ENCODE data around the gene DIAPH3. TPM values are rescaled to one million over a fixed set of nuclear protein-coding genes. Genes with fewer than 3 reads are reported as not detected.

DIAPH3 gene
- total RNA-seq, 2 experiments from 2014 or later, result 0.08 to 0.11 TPM

GRCh38 chr13:59829690-59830089 is 334.0 kb downstream of the DIAPH3 start:
- POLR2A ChIA-PET, result no interaction called here
- intact Hi-C loops (cut with DNase I, micrococcal nuclease), result no loop called here
- DNase-seq, result no peak
- no peak overlapping the region for H3K4me3 Mint-ChIP-seq
- no peak for TF ChIP-seq CTCF (IDR thresholded peaks at IDR 0.05)
- no peak for ATAC-seq (ENCODE audit: poor library complexity)
- Histone ChIP-seq H3K9me3 (ENCODE audit: control insufficient read depth in 1 of 2, insufficient read depth in 1 of 2, low read length in 2 of 2) (no peaks in the 10 kb centered on the region), H3K36me3 (ENCODE audit: insufficient read depth, low read length) (no peaks in the 10 kb centered on the region), H3K27me3 (ENCODE audit: control insufficient read depth in 1 of 2, insufficient read depth in 2 of 2, low read length in 2 of 2) (no peaks in the 10 kb centered on the region), H3K27ac (ENCODE audit: low read depth in 1 of 2, low read length in 2 of 2) (no peak overlapping the region), H3K4me1 (ENCODE audit: insufficient read depth, low read length) (no peaks in the 10 kb centered on the region), H3K4me3 (ENCODE audit: low read length) (no peak overlapping the region)
- CTCF ChIA-PET, result interaction anchor here (1.5 kb wide), 1 partner anchor 8 kb away, joined by 9 read pairs; no protein-coding TSS in a partner anchor
- H3K36me3 Mint-ChIP-seq (ENCODE audit: low read depth), result no peaks in the 10 kb centered on the region
- no peaks in the 10 kb centered on the region for H3K9me3 Mint-ChIP-seq
- H3K4me1 Mint-ChIP-seq (ENCODE audit: low read depth), result no peaks in the 10 kb centered on the region
- H3K27ac Mint-ChIP-seq, result no peak overlapping the region
- H3K27me3 Mint-ChIP-seq, result no peaks in the 10 kb centered on the region

- no peaks in the 10 kb centered on the region for H3K27me3 Mint-ChIP-seq
- TF ChIP-seq CTCF (IDR thresholded peaks at IDR 0.05), result no peak
- no peak for DNase-seq
- H3K27ac Mint-ChIP-seq, result no peak overlapping the region
- ChIA-PET CTCF (no interaction called here), POLR2A (no interaction called here)
- Histone ChIP-seq H3K4me1 (ENCODE audit: insufficient read depth, low read length) (no peaks in the 10 kb centered on the region), H3K9me3 (ENCODE audit: control insufficient read depth in 1 of 2, insufficient read depth in 1 of 2, low read length in 2 of 2) (no peaks in the 10 kb centered on the region), H3K36me3 (ENCODE audit: insufficient read depth, low read length) (no peaks in the 10 kb centered on the region), H3K4me3 (ENCODE audit: low read length) (no peak overlapping the region), H3K27ac (ENCODE audit: low read depth in 1 of 2, low read length in 2 of 2) (no peak overlapping the region), H3K27me3 (ENCODE audit: control insufficient read depth in 1 of 2, insufficient read depth in 2 of 2, low read length in 2 of 2) (no peaks in the 10 kb centered on the region)
- H3K4me3 Mint-ChIP-seq, result no peak overlapping the region
- intact Hi-C loops (cut with DNase I, micrococcal nuclease), result no loop called here
- no peaks in the 10 kb centered on the region for H3K36me3 Mint-ChIP-seq (ENCODE audit: low read depth)
- ATAC-seq (ENCODE audit: poor library complexity), result no peak
- H3K4me1 Mint-ChIP-seq (ENCODE audit: low read depth), result no peaks in the 10 kb centered on the region
- H3K9me3 Mint-ChIP-seq, result no peaks in the 10 kb centered on the region
Measured at GRCh38 chr13:59823486-59823885, 340.2 kb downstream of the DIAPH3 start.

- H3K36me3 ChIP-seq (ENCODE audit: insufficient read depth, low read length), result no peaks in the 10 kb centered on the region
- intact Hi-C loops (cut with DNase I, micrococcal nuclease), result no loop called here
- Mint-ChIP-seq H3K4me3 (no peak overlapping the region), H3K36me3 (ENCODE audit: low read depth) (no peaks in the 10 kb centered on the region), H3K27ac (no peak overlapping the region), H3K9me3 (no peaks in the 10 kb centered on the region), H3K27me3 (no peaks in the 10 kb centered on the region), H3K4me1 (ENCODE audit: low read depth) (no peaks in the 10 kb centered on the region)
- no peak overlapping the region for H3K4me3 ChIP-seq (ENCODE audit: low read length)
- no peak overlapping the region for H3K27ac ChIP-seq (ENCODE audit: low read depth in 1 of 2, low read length in 2 of 2)
- no peaks in the 10 kb centered on the region for H3K4me1 ChIP-seq (ENCODE audit: insufficient read depth, low read length)
- ATAC-seq (ENCODE audit: poor library complexity) (no peak), DNase-seq (no peak)
- H3K27me3 ChIP-seq (ENCODE audit: control insufficient read depth in 1 of 2, insufficient read depth in 2 of 2, low read length in 2 of 2), result no peaks in the 10 kb centered on the region
- ChIA-PET CTCF (no interaction called here), POLR2A (interaction anchor here (1.0 kb wide), 1 partner anchor 82 kb away, joined by 3 read pairs; no protein-coding TSS in a partner anchor)
- H3K9me3 ChIP-seq (ENCODE audit: control insufficient read depth in 1 of 2, insufficient read depth in 1 of 2, low read length in 2 of 2), result no peaks in the 10 kb centered on the region
- TF ChIP-seq CTCF (IDR thresholded peaks at IDR 0.05), result no peak
Measured at GRCh38 chr13:59809564-59809963, 354.2 kb downstream of the DIAPH3 start.

All from CD4-positive, alpha-beta T cell (primary cell).